WI38 (cell line): ENCODE measurements around the gene S100A7A.
"Not testable (repeated sequence)": the region's sequence is repeated elsewhere in the genome, so short reads cannot be mapped to it uniquely, and the experiment has no call there.

Experiments
- H3K4me3 ChIP-seq: 2 replicates; pipeline ENCODE4 v1.5.1; 2011; ENCODE audit warnings: low read depth, mild to moderate bottlenecking, control low read depth, low read length
- TF ChIP-seq, protein P1 (sequence below): IDR thresholded peaks from 2 replicates; pipeline ENCODE4 v1.5.1; 2012; ENCODE audit warnings: low read depth, mild to moderate bottlenecking, control low read depth, low read length

Gene S100A7A

DNA sequence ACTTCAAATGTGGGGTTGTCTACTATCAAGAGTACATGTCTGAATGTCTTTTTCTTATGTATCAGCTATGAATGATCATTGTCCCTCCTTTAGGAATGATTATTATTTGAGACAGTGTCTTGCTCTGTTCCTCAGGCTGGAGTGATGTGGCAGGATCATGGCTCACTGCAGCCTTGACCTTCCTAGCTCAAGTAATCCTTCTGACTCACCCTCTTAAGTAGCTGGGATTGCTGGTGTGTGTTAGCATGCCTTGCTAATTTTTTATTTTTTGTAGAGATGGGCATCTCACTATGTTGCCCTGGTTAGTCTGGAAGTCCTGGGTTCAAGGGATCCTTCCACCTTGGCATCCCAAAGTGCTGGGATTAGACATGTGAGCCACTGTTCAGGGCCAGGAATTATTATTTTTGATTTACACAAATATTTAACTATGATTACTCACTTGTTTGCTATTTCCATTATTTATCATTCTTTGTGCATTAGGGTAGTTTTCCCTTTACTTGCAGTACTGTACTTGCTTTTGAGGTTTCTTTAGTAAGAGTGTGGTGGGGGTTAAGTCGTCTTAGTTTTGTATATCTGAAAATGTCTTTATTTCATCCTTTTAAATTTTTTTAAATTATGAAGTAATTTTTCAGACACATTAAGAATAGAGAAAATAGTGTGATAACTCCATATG lies 31.3 kb downstream of the S100A7A start:
- TF ChIP-seq, protein P1, sequence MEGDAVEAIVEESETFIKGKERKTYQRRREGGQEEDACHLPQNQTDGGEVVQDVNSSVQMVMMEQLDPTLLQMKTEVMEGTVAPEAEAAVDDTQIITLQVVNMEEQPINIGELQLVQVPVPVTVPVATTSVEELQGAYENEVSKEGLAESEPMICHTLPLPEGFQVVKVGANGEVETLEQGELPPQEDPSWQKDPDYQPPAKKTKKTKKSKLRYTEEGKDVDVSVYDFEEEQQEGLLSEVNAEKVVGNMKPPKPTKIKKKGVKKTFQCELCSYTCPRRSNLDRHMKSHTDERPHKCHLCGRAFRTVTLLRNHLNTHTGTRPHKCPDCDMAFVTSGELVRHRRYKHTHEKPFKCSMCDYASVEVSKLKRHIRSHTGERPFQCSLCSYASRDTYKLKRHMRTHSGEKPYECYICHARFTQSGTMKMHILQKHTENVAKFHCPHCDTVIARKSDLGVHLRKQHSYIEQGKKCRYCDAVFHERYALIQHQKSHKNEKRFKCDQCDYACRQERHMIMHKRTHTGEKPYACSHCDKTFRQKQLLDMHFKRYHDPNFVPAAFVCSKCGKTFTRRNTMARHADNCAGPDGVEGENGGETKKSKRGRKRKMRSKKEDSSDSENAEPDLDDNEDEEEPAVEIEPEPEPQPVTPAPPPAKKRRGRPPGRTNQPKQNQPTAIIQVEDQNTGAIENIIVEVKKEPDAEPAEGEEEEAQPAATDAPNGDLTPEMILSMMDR = no peak
- no peak overlapping the region for H3K4me3 ChIP-seq

DNA sequence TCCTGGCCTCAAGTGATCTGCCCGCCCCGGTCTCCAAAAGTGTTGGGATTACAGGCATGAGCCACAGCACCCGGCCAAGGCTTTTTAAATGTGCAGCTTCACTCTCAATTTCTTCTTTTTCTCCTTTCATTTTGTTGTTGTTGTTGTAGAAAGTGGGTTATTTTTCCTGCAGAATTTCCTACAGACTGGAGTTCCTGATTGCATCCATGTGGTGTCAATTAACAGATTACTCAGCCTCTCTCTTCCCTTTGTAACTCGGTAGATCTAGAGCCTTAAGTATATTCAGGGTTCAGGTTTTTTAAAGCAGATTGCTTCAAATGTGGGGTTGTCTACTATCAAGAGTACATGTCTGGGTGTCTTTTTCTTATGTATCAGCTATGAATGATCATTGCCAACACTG lies 32.5 kb downstream of the S100A7A start:
- not testable (repeated sequence) for H3K4me3 ChIP-seq

- TF ChIP-seq, protein P1 = no peak
- H3K4me3 ChIP-seq = no peak overlapping the region
These were observed 40.1 kb downstream of the S100A7A start for GRCh38 chr1:153456396-153456795.

DNA sequence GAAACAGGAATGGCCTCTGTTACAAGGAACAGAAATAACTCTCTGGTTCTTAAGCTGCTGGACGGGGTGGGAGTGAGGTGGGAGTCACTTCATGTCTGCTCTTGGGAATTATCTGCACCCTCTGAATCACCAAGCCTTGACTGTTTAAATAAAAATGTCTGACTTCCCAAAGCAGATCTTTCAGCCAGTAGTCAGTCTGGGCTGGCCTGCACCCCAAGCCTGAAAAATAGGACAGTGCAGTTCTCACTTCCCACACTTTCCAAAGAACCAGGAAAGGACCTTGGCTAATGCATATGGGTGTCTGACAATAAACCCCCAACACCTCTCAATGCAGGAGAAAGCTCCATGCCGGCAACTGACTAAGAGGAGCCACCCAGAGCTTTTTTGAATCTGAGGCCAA lies 43.3 kb downstream of the S100A7A start:
- no peak overlapping the region for H3K4me3 ChIP-seq
- TF ChIP-seq, protein P1 = no peak

GRCh38 chr1:153460551-153460950 lies 44.2 kb downstream of the S100A7A start, which contains the start of gene S100A7:
S100A7 (minus strand) TSS chr1:153460651; CDS start chr1:153459013, 1,638 bp downstream.
- no peak within 1 kb of the TSS for H3K4me3 ChIP-seq
- TF ChIP-seq, protein P1 = no peak

DNA sequence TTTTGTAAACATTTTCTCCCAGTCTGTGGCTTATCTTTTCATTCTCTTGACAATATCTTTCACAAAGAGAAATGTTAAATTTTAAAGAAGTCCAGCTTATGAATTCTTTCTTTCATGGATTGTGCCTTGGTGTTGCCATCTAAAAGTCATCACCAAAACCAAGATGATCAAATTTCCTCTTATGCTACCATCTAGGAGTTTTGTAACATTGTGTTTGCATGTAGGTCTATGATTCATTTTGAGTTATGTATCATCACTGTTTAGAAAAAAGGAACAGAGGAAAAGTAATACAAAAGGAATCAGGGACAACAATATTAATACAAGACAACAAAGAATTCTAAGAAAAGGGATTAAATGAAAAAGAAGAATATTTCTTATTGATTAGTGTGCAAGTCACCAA lies 46.4 kb downstream of the S100A7A start:
- H3K4me3 ChIP-seq = not testable (repeated sequence)

GRCh38 chr1:153465811-153466636 lies 49.7 kb downstream of the S100A7A start:
- TF ChIP-seq, protein P1 = peak; percentile 67

GRCh38 chr1:153466908-153467307 lies 50.6 kb downstream of the S100A7A start:
- TF ChIP-seq, protein P1 = no peak
- H3K4me3 ChIP-seq = no peak overlapping the region

More at GRCh38 chr1:153465811-153466636, 49.7 kb downstream of the S100A7A start:
- H3K4me3 ChIP-seq = no peak overlapping the region
